ENCODE results near the gene MAP4K2. TPM values are rescaled to one million over a fixed set of nuclear protein-coding genes. Genes with fewer than 3 reads are reported as not detected.
"Not testable (repeated sequence)": the region's sequence is repeated elsewhere in the genome, so short reads cannot be mapped to it uniquely, and the experiment has no call there.

The MAP4K2 gene
- total RNA-seq, 1 donor from 2014 or later, result 2.6 TPM

GRCh38 chr11:64838600-64839334 lies 35.8 kb upstream of the MAP4K2 start:
- DNase-seq (ENCODE audit: low spot score), result no peak

- DNase-seq (ENCODE audit: low spot score), result no peak
Measured at GRCh38 chr11:64837887-64838351, 34.9 kb upstream of the MAP4K2 start.

- DNase-seq (ENCODE audit: low spot score), result no peak
Measured at GRCh38 chr11:64836448-64837072, 33.5 kb upstream of the MAP4K2 start.

- DNase-seq (ENCODE audit: low spot score), result no peak
Measured at GRCh38 chr11:64835616-64836447, 32.8 kb upstream of the MAP4K2 start.

- DNase-seq (ENCODE audit: low spot score), result no peak
Measured at GRCh38 chr11:64834723-64835615, 32.0 kb upstream of the MAP4K2 start.

- DNase-seq (ENCODE audit: low spot score), result no peak
Measured at GRCh38 chr11:64834031-64834722, 31.2 kb upstream of the MAP4K2 start.

- DNase-seq (ENCODE audit: low spot score), result no peak
Measured at GRCh38 chr11:64833509-64833908, 30.5 kb upstream of the MAP4K2 start.

- DNase-seq (ENCODE audit: low spot score), result no peak
Measured at GRCh38 chr11:64833198-64833502, 30.1 kb upstream of the MAP4K2 start.

GRCh38 chr11:64832467-64833197 lies 29.6 kb upstream of the MAP4K2 start:
- no peak for DNase-seq (ENCODE audit: low spot score)

GRCh38 chr11:64831411-64831891 lies 28.4 kb upstream of the MAP4K2 start:
- DNase-seq (ENCODE audit: low spot score), result no peak

GRCh38 chr11:64829536-64830251 lies 26.7 kb upstream of the MAP4K2 start:
- DNase-seq (ENCODE audit: low spot score), result no peak

- DNase-seq (ENCODE audit: low spot score), result no peak
Measured at GRCh38 chr11:64827451-64827839, 24.4 kb upstream of the MAP4K2 start.

- DNase-seq (ENCODE audit: low spot score), result no peak
Measured at GRCh38 chr11:64826578-64827450, 23.8 kb upstream of the MAP4K2 start.

- no peak for DNase-seq (ENCODE audit: low spot score)
Measured at GRCh38 chr11:64826062-64826461, 23.0 kb upstream of the MAP4K2 start.

- DNase-seq (ENCODE audit: low spot score), result no peak
Measured at GRCh38 chr11:64823568-64824119, 20.6 kb upstream of the MAP4K2 start.

- no peak for DNase-seq (ENCODE audit: low spot score)
Measured at GRCh38 chr11:64817476-64817875, 14.5 kb upstream of the MAP4K2 start.

- not testable (repeated sequence) for DNase-seq (ENCODE audit: low spot score)
Measured at GRCh38 chr11:64815433-64815832, 12.4 kb upstream of the MAP4K2 start.

GRCh38 chr11:64814712-64815187 lies 11.7 kb upstream of the MAP4K2 start:
- no peak for DNase-seq (ENCODE audit: low spot score)
